Activated CD8-positive, alpha-beta T cell treated with anti-CD3 and anti-CD28 coated beads for 36 hours (primary cell): Measurements from ENCODE around the gene PPIL6. TPM values are rescaled to one million over a fixed set of nuclear protein-coding genes. Genes with fewer than 3 reads are reported as not detected.

Experiments used
- ATAC-seq: fragments of 200-7000 bp; cut with Tn5 transposase; one replicate; pipeline ENCODE4 v1.10.0; 2021; ENCODE audit warnings: mild to moderate bottlenecking, moderate library complexity
- CTCF ChIA-PET: fragments of 350-600 bp; sonication (Branson Sonifier 250); formaldehyde crosslinking; loops from one replicate; lab custom pipeline; 2021; ENCODE audit warnings: antibody characterized with exemption; lab: Charles Lee
- POLR2A ChIA-PET: fragments of 350-600 bp; sonication (Branson Sonifier 250); formaldehyde crosslinking; loops from one replicate; lab custom pipeline; 2021; ENCODE audit warnings: antibody characterized with exemption; lab: Charles Lee
- DNase-seq: peaks from one replicate; pipeline ENCODE4 v3.0.0-alpha.2; 2020
- H3K27ac Mint-ChIP-seq: one replicate; pipeline ENCODE4 v1.8.0; 2021; ENCODE audit warnings: mild to moderate bottlenecking, mixed read lengths
- H3K27me3 Mint-ChIP-seq: one replicate; pipeline ENCODE4 v1.8.0; 2021; ENCODE audit warnings: mixed read lengths
- H3K36me3 Mint-ChIP-seq: one replicate; pipeline ENCODE4 v1.8.0; 2021; ENCODE audit warnings: low read depth, mixed read lengths
- H3K4me1 Mint-ChIP-seq: one replicate; pipeline ENCODE4 v1.8.0; 2021; ENCODE audit warnings: low read depth, mixed read lengths
- H3K4me3 Mint-ChIP-seq: one replicate; pipeline ENCODE4 v1.8.0; 2021; ENCODE audit warnings: mild to moderate bottlenecking, moderate library complexity, mixed read lengths
- H3K9me3 Mint-ChIP-seq: one replicate; pipeline ENCODE4 v1.8.0; 2021; ENCODE audit warnings: mixed read lengths
- CTCF ChIP-seq: fragments of 200-600 bp; IDR thresholded peaks from one replicate; pipeline ENCODE4 v1.8.0; 2022; ENCODE audit warnings: antibody characterized with exemption, mild to moderate bottlenecking
- intact Hi-C: fragments of 100-400 bp; cut with micrococcal nuclease; formaldehyde crosslinking; loops from one replicate; pipeline ENCODE4 v1.10.0; 2022
- total RNA-seq, 2 experiments: library from RNA; stranded (reverse); gene quantifications; one replicate each; pipeline ENCODE4 v1.2.3, GENCODE V29; 2021

PPIL6 gene
- total RNA-seq, 2 experiments from 2014 or later = 0.27 to 0.38 TPM

DNA sequence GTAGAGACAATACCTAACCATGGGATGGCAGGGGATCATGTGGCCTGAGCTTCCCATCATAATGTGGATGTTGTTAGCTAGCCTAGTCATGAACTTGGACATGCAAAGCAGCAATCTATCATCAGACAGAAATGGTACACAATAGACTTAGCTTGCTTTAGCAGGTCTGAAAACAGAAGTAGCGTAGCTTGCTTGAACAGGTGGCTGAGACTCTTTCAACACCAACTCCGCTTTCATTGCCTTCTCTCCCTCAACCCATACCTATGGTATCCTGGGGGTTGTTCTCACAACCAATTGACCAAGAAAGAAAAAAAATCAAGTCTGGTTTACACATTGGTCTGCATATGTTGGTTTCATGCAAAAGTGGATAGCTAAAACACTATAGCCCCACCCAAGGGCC is 81.2 kb downstream of the PPIL6 start:
- no peak for TF ChIP-seq CTCF
- CTCF ChIA-PET = interaction anchor here (1.8 to 1.9 kb wide), 2 partner anchors 24 to 172 kb away, joined by 4 to 8 read pairs; no protein-coding TSS in a partner anchor
- Mint-ChIP-seq H3K27me3 (no peaks in the 10 kb centered on the region), H3K9me3 (peaks cover 3% of the 10 kb centered on the region), H3K36me3 (peaks cover 81% of the 10 kb centered on the region), H3K4me1 (peaks cover 8% of the 10 kb centered on the region), H3K27ac (no peak overlapping the region), H3K4me3 (no peak overlapping the region)
- intact Hi-C loops = no loop called here
- POLR2A ChIA-PET = interaction anchor here (1.0 kb wide), 1 partner anchor 9 kb away, joined by 4 read pairs; no protein-coding TSS in a partner anchor
- no peak for DNase-seq
- no peak for ATAC-seq

DNA sequence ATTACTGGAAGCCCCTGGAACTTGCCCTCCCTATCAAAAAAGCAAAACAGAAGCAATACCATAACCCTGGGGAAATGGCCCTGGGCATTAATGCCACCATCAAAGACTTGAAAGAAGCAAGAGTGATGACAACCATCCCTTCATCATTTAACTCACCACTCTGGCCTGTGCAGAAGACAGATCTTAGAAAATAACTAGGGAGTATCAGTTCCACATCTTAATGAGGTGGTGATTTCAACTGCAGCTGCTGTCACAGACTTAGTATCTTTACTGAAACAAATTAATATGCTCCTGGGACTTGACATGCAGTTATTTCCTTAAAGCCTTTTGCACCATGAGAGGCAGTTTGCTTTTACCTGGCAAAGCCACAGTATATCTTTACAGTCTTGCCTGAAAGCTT is 82.2 kb downstream of the PPIL6 start:
- ChIA-PET POLR2A (no interaction called here), CTCF (interaction anchor here (0.6 to 1.8 kb wide), 4 partner anchors 16 to 168 kb away, joined by 3 to 4 read pairs (median 3); no protein-coding TSS in a partner anchor)
- ATAC-seq (no peak), DNase-seq (no peak)
- peaks cover 80% of the 10 kb centered on the region for H3K36me3 Mint-ChIP-seq
- H3K27me3 Mint-ChIP-seq = no peaks in the 10 kb centered on the region
- peaks cover 3% of the 10 kb centered on the region for H3K4me1 Mint-ChIP-seq
- intact Hi-C loops = no loop called here
- H3K4me3 Mint-ChIP-seq = no peak overlapping the region
- H3K9me3 Mint-ChIP-seq = peaks cover 3% of the 10 kb centered on the region
- no peak for TF ChIP-seq CTCF
- no peak overlapping the region for H3K27ac Mint-ChIP-seq

DNA sequence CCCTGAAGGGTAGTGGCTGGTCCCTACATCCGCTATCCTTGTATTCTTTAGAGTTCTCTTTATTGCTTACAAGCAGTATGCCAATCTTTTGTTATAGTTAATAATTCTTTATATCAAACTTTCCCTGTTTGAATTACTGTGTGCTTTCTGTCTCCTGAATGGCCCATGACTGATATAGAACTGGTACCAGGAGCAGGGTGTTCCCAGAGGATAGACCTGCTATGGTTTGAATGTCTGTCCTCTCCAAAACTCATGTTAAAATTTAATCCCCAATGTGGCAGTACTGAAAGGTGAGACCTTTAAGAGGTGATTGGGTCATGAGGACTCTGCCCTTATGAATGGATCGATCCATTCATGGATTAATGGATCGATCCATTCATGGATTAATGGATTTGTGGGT is 84.2 kb downstream of the PPIL6 start:
- no peak overlapping the region for H3K4me3 Mint-ChIP-seq
- ATAC-seq (no peak), DNase-seq (no peak)
- ChIA-PET CTCF (no interaction called here), POLR2A (interaction anchor here (0.6 kb wide), 1 partner anchor 11 kb away, joined by 3 read pairs; no protein-coding TSS in a partner anchor)
- intact Hi-C loops = no loop called here
- peaks cover 3% of the 10 kb centered on the region for H3K9me3 Mint-ChIP-seq
- no peak for TF ChIP-seq CTCF
- peaks cover 9% of the 10 kb centered on the region for H3K4me1 Mint-ChIP-seq
- H3K27ac Mint-ChIP-seq = no peak overlapping the region
- no peaks in the 10 kb centered on the region for H3K27me3 Mint-ChIP-seq
- peaks cover 70% of the 10 kb centered on the region for H3K36me3 Mint-ChIP-seq

DNA sequence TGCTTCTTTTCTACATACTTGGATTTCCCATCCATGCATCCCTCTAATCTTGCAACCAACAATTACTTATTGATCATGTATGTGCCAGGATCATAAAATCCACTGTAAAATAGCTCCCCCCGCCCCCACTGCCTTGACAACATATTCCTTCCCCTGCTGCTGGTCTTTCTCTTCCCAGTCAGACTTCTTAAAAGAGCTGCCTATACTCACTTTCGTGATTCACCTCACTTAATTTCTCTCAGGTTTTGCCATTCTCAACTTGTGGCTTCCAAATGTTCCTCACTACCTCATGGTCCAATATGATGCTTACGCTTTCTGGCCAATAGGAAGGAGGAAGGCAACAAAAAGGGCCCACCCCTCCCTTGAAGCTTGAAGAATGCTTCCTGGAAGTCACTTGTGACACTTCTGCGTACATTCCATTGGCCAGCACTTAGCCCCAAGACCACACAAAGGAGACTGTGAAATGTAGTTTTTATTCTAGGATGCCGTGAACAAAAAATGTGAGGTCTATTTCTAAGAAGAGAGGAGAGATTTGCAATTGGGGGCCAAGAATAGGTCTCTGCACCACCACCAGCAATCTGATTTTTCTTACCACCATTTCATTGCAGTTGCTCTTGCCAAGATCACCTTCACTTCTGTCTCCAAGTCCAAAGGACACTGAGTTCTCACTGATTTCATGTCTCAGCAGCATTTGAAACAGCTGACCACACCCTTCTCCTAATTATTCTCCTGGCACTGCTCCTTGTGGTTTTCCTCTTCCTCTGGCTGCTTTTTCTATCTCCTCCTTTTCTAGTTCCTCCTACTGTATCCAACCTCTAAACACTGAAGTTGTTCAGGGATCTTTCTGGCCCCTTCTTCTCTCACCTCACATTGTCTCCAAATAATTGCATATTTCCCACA is 88.9 kb downstream of the PPIL6 start:
- peaks cover 6% of the 10 kb centered on the region for H3K4me1 Mint-ChIP-seq
- H3K27me3 Mint-ChIP-seq = no peaks in the 10 kb centered on the region
- no peak overlapping the region for H3K4me3 Mint-ChIP-seq
- no peak for TF ChIP-seq CTCF
- peaks cover 24% of the 10 kb centered on the region for H3K36me3 Mint-ChIP-seq
- ATAC-seq (peak; percentile 27), DNase-seq (peak; percentile 4)
- CTCF ChIA-PET = interaction anchor here (0.7 to 2.0 kb wide), 4 partner anchors 31 to 164 kb away, joined by 3 to 6 read pairs (median 4); partner anchors contain the start of gene CD164
- no peak overlapping the region for H3K27ac Mint-ChIP-seq
- POLR2A ChIA-PET = interaction anchor here (1.0 to 1.1 kb wide), 2 partner anchors 11 to 19 kb away, joined by 3 to 5 read pairs; no protein-coding TSS in a partner anchor
- peaks cover 3% of the 10 kb centered on the region for H3K9me3 Mint-ChIP-seq
- intact Hi-C loops = no loop called here
